Fibroblast of skin of abdomen (primary cell): ENCODE data around the gene CLDN19. TPM values are rescaled to one million over a fixed set of nuclear protein-coding genes. Genes with fewer than 3 reads are reported as not detected.
A peak's percentile ranks its signal among the peaks of the same experiment; 100 is the strongest.

ENCODE experiments used
- DNase-seq: peaks from one replicate; pipeline ENCODE4 v3.0.0-alpha.2; 2013
- polyA plus RNA-seq, 2 experiments: library from polyadenylated mRNA; unstranded; fragments of 120-200 nt; gene quantifications; one replicate each; pipeline ENCODE4 v1.2.1, GENCODE V29; 2013; ENCODE audit not compliant: insufficient read length in 2 of 2

CLDN19 gene, protein sequence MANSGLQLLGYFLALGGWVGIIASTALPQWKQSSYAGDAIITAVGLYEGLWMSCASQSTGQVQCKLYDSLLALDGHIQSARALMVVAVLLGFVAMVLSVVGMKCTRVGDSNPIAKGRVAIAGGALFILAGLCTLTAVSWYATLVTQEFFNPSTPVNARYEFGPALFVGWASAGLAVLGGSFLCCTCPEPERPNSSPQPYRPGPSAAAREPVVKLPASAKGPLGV
- not detected for polyA plus RNA-seq (2013, experiment 1 of 2; ENCODE audit: insufficient read length)
- not detected for polyA plus RNA-seq (2013, experiment 2 of 2; ENCODE audit: insufficient read length)

DNA sequence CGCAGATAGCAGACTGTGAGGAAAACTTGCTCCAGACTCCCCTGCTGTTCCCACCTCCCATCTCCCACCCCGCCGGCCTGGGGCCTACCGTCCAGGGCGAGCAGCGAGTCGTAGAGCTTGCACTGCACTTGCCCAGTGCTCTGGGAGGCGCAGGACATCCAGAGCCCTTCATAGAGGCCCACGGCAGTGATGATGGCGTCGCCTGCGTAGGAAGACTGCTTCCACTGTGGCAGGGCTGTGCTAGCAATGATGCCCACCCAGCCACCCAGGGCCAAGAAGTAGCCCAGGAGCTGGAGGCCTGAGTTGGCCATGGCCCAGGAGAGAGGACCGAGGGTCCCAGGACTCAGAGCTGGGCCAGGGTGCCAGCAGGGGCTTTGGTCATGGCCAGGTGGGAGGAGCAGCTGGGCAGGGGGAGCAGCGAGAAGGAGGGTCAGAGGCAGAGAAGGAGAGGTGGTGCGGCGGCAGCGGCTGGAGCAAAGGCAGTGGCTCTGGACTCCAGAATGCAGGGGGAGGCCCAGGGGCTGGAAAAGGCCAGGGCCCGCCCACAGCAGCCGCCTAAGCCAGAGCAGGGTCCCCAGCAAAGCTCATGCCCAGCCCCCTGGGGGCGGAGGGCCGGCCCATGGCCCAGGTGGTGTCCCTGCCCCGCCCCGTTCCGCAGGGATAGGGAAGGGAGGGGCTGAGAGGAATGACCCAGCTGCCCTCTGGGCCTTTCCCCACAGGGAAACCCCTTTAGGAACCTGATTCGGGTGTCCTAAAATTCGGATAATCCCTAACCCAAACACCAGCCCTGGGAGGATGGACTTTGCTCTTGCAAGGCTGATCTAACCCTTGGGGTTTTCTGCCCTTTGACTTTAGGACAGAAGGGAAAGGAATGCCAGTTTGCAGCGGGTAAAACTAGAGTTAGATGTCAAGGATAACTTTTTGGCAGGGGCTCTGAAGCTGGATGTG lies at the start of gene CLDN19:
CLDN19 (minus strand) TSS at position 484 of the 948 bp plus-strand sequence; CDS start at position 311, 173 bp downstream.
- DNase-seq = no peak

DNA sequence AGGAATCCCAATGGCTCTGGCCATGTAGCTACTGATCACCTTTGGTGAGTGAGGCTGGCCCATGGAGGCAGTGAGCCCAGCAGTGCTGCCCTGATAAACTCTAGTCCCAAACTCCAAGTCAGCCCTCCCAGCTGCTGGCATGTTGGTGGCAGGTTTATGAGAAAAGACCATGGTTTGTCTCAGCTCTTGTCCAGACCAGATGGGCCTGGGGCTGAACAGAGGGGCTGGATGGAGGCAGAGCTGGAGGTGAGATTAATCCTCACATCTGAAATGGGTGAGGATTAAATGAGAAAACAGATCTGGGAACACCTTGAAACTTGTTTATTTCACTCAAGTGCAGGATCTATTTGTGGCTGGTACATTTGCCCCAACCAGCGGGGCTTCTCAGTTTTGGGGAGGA lies 48.0 kb upstream of the CLDN19 start:
- no peak for DNase-seq

DNA sequence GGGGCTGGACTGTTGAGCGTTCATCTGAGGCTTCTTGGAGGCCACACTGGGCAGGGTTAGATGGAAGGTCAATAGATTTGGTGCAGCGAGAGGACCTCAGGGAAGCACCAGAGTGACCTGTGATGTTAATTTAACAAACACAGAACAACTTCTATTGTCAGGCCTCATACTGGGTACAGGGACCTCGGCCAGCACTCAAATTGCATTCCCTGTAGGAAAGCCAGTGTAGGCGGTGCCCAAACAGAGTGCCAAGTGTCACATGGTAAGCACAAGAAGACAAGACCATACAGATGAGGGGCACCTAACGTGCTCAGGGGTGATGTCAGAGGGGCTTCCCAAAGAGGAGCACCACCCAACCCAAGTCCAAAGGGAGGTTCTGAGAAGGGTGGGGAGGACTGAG lies 46.1 kb upstream of the CLDN19 start:
- no peak for DNase-seq

DNA sequence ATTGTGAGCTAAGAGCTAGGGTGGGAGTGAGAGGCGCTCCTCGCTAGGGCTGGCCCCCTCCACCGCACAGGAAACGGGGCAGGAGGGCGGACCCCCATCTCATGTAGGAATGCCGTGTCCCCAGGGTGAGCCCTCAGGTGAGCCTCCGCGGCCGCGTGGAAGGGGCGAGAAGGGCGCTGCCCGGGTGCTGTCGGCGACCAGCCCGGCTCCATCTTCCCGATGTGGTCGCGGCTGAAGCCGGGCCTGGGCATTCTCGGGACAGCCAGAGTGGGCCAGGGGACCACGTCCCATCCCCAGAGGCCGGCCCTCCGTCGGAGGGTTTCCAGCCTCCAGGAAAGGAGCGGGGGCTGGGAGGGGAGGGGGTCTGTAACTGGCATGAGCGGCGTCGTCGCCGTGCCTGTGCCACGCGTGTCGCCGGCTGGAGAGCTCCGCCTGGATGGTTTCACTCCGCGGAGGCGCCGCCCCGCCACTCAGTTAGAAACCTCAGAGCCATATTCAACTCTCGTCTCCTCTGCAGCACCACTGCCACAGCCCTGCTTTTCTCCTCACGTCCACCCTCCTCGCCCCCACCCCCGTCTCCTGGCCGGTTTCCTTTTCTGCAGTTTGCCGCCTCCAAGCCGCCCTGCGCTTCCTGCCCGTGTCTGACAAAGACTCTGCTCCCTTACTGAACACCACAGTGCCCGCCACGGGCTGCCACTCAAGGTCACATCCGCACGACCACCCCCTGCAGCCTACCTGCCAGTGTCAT lies 45.1 kb upstream of the CLDN19 start, which contains the start of gene TMEM269:
TMEM269 (plus strand) TSS at position 46 of the 748 bp plus-strand sequence. CDS start 4,903 bp downstream, outside the sequence.
- peak; percentile 18 for DNase-seq

DNA sequence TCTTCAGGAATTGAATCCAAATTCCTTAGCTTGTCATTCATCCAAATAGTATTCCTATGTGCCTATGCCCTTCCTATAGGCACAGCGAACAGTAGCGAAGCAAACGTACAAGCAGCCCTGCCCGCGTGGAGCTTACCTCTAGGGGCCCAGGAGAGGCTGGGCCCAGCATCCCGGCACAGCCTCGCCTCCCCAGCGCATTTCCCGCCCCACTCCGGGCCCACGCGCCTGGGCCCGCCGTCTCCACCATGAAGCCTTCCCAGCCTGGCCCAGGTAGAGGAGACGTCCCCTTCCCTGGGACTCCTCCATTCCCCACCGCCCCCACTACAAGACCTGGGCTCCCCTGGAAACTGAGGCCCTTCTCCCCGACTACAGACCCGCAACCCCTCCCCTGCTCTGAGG lies 44.5 kb upstream of the CLDN19 start:
- no peak for DNase-seq

DNA sequence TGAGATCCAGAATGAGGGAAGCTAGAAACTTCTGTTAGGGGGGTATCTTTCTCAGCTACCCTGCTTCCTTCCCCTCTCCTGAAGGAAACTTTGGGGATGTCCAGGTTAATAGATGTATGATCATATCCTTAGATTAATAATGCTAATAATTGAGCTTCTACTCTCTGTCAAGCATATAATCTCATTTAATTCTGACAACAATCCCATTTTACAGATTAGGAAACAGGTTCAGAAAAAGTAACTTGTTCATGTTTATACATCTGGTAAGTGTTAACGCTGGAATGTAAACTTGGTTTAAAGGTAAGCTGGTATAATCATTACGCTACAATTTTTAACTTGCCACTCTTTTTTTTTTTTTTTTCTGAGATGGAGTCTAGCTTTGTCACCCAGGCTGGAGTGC lies 43.1 kb upstream of the CLDN19 start:
- no peak for DNase-seq

DNA sequence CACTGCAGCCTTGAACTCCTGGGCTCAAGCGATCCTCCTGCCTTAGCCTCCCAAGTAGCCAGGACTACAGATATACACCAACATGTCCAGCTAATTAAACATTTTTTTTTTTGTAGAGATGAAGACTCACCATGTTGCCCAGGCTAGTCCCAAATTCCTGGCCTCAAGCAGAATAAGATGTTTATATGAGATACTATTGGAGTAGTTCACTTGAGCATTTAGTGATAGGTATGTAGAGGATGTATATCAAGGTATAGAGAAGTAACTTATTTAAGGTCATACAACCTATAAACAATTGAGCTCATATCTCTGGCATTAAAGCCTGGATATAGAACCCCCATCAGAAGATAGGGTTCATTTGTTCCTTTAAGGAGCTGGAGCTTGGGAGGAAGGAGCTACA lies 40.1 kb upstream of the CLDN19 start:
- DNase-seq = no peak

DNA sequence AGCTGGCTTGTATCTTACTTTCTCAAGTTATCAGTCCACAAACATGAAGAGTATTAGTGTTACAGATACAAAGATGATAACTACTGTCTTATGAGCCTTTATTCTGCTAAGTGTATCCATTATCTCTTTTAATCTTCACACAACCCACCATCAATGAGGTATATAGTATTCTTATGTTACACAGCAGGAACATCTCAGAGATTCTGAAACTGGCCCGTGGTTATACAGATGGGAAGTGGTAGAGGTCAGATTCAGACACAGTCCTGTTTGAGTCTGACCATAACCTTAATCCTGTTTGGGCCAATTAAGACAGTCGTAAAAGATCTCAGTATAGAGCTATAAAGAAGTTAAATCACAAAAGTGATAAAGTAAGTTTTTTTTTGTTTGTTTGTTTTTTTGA lies 39.7 kb upstream of the CLDN19 start:
- no peak for DNase-seq

DNA sequence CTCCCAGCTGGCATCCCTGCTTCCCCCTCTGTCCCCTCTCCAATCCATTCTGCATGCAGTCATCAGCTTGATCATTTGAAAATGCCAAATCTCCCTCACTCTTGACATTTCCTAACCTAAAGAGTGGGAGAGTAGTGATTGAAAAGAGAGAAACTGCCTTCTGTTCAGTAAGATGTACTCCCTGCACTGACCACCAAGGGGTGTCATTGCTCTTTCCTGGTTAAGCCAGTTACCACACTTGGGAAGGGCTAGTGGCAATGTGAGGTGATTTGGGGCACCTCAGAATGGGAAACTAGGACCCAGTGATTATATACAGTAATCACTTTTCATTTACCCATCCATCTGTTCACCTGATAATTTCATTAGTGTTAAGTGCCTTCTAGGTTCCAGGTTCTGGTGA lies 37.8 kb upstream of the CLDN19 start:
- peak; percentile 33 for DNase-seq

DNA sequence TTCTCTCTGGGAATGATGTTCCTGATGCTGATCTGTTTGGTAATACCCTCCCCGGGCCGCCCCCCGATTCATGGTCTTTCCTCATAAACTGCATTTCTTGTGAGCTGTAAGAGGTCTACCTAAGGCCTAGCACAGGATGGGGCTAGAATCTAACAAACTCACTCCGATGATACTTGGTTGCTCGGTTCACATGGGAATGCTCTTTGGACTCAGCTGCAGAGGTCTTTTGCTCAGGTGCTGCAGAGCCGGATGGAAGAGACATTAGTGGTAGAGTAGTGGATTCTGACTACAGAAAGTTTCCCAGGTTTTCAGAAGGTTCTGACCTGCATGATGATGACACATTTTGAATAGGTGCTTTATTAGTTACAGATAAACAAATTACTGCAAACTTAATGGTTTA lies 36.5 kb upstream of the CLDN19 start:
- DNase-seq = no peak

DNA sequence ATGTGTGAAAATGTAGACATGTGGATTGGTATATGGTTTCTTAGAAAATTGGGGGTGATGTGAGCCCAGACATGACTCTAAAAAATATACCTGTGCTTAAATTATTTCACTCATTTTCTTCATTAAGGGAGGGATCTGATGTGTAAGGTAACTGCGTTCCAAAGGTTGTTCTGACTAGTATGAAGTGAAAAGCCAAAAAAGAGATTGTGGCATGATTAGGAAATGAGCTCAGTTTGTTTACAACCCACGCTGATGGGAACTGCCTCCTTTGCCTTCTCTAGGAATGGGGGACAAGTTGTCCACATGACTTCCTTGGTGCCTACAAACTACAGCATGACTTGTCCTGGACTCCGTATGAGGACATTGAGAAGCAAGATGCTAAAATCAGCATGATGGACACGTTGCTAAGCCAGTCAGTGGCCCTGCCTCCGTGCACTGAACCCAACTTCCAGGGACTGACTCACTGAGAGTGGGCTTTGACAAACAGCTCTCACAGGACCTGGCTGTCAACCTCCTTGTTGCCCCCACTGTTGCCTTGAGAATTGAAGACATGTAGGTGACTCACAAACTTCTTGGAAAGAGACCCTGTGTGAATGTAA lies 35.0 kb upstream of the CLDN19 start:
- DNase-seq = no peak

DNA sequence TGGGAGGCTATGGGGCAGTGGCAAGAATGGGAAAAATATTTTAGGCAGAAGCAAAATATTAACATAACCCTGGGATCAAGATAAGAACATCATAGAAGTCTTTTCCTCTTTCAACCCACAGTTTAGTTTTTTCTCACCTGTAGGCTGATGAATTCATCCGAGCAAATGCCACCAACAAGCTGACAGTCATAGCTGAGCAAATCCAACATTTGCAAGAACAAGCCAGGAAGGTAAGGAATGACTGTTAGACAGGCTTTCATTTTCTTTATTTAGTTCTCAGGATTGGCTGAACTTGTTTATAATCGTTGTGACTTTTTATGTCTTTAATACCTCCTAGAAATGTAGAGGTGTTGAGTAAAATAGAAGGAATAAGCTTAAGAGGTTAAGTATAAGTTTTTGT lies 33.4 kb upstream of the CLDN19 start:
- DNase-seq = no peak

DNA sequence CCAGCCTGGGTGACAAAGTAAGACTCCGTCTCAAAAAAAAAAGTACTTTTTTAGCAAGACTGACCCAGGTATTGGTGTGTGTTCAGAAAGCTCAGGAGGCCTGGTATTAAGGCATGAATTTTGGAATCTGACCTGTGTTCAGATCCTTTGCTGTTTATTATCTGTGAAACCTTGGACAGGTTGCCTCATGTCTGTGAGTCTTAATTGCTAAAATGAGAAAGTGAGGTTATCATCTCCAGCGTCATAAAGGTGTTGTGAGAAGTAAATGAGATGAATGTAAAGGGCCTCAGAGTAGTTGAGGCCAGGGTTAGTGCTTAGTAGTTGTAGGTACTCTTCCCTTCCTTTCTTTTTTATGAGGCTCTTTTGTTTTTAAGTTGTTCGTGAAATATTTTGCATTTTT lies 29.8 kb upstream of the CLDN19 start:
- no peak for DNase-seq

DNA sequence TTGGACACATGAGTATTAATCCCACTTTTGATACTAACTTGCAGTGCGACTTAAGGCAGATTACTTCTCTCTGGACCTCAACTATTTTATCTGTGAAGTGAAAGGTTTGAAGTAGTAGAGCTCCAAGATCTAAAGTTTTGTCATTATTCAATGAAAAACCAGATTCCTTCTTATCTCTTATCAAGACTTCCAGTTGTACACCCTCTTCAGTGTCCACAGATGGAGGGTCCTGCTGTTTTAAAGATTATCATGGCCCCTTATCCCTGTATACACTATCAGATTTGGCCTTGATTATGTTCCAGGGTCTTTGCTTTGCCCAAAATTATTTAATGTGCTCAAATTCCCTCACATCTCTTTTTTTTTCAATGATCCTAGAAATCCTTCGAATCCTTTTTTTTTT lies 28.1 kb upstream of the CLDN19 start:
- no peak for DNase-seq

DNA sequence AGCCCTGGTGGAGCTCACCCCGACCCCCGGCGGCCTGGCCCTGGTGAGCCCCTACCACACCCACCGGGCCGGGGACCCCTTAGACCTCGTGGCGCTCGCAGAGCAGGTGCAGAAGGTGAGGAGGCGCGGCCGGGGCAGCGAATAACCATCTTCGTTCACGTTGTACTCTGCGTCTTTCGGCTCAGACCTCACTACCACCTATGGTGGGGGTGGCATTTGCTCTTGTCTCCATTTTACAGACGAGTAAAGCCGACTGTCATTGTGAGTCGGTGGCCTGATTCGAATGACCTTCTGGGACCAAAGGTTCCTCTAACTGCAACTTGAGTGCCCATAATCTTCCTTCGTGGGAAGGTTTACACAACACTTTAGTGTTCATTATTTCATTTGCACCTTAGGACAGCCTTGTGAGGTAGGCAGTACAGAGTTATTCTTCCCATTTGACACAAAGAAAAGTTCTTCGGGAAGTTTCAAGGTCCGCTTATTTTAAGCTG lies 27.5 kb upstream of the CLDN19 start:
- DNase-seq = no peak

DNA sequence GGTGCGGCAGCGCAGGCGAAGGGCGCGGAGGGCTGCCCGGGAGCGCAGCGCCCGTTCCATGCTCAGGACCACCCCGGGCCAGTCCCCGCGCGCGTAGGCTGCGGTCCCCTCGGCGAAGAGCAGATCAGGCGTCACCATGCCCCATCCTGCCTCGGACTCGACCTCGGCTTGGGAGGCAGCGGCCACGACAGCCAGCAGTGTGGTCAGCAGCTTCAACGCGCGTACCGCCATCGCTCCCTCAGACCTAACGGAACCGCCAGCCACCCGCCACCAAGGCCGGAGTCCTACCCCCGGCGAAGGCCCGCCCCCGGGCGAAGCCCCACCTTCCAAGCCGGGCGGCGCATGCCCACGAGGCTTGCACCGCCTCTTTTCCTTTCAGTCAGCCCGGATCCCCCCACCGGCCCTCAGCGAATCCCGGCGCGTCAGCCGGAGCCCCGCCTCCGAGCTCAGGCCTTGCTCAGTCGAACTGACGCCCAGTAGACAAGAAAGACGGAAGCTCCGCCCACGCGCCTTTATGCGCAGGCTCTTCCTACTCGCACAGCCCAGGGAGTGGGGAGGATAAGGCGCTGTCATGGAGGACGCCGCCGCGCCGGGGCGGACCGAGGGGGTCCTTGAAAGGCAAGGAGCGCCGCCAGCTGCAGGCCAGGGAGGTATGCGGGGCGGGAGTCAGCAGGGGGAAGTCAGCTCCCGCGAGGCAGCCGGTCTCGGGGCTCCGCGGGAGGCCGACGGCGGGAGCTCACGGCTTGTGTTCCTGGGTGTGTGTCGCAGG lies 26.9 kb upstream of the CLDN19 start, which contains the start of the genes C1orf50 and P3H1:
C1orf50 (plus strand) TSS at position 509 of the 769 bp plus-strand sequence; CDS start at position 572, 63 bp downstream.
P3H1 (minus strand) TSS at position 288 of the 769 bp plus-strand sequence; CDS start at position 231, 57 bp downstream.
- peak; percentile 99 for DNase-seq

DNA sequence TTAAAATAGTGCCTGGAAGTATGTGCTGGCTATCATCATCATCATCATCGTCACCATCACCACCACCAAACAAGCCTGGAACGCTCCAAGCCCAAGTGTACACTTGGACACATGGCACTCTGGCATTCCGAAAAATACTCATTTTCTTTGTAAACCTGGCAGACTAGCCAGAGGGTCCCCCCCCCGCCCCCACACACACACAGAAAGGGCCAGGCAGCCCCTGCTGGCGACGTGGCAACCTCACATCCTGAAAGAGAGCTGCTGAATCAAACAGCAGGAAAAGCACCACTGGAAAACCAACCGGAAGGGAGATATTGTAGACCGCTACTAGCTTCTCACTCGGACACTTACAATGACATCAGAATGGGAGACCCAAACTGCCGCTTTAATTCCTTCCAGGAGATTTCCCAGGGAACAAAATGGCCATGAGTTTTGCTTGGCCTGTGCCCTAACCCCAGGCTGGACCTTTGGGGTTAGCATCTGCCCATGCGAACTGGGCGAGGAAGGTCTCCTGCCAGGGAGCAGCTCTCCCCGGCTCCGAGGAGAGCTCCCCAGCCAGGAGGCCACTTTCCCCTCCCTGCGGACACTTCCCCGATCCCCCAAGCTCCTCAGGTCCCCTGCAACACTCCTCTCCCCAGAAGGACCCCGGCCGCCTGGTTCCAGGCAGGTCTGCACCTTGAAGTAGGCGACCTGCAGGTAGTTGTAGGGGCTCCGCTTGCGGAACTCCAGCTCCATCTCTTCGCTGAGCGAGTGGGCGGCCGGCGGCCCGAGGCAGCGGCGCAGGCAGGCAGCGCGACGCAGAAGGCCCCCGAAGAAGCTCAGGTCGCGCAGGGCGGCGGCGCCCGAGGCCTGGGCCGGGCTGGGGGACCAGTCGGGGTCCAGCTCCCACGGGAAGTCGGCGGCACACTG lies 26.1 kb upstream of the CLDN19 start:
- DNase-seq = peak; percentile 85

DNA sequence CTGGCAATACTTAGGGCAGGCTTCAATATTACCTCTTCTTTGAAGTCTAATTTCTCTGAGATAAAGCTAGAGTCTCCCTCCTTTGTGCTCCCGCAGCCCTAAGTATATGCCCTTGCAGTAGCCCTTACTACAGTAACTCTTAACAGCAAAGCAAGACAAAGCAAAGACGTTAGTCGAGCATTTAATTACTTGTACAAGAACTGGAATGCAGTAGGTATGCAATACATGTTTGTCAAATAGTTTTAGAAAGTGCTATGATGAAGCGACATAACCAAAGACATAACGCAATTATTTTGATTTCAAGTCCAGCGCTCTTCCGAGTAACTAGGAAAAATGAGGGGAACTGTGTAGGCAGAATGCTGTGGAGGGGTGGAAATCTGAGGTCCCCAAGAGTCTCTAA lies 25.2 kb upstream of the CLDN19 start:
- DNase-seq = peak; percentile 32

DNA sequence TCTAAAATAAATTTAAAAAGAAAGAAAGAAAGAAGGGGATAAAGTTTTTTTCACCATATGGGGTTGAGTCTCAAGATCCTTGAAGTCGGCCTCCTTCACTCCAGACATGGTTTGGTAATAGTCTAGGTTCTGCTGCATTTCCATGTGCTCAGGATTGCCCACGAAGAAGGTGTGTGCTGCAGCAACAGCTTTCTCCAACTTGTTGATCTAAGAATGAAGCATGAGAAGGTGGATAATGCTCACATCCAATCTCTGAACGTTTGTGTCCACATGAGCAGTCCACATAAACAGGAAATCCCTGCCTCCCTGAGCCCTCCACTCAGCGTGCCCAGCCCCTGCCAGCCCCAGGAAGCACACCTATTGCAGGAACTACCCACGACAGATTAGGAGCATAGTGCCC lies 22.2 kb upstream of the CLDN19 start:
- DNase-seq = no peak

DNA sequence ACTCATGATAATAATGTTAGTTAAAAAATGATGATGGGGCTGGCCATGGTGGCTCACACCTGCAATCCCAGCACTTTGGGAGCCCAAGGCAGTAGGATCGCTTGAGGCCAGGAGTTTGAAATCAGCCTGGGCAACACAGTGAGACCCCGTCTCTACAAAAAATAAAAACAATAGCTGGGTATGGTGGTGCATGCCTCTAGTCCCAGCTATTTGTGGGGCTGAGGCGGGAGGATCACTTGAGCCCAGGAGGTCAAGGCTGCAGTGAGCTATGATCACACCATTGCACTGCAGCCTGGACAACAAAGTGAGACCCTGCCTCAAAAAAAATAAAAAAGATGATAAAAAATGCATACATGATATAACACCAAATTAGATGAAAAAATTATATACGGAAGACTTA lies 21.5 kb upstream of the CLDN19 start:
- DNase-seq = no peak
